ENCODE measurements around the gene SHMT2.

SHMT2 gene

GRCh38 chr12:57229634-57230380 is at the start of gene SHMT2:
TSS of gene SHMT2 (plus strand) at chr12:57229711. CDS start at chr12:57229779, 68 bp downstream.
- DNase-seq, result peak; percentile 82

GRCh38 chr12:57180321-57180989 is 49.1 kb upstream of the SHMT2 start:
- DNase-seq, result no peak

GRCh38 chr12:57181072-57181471 is 48.4 kb upstream of the SHMT2 start:
- no peak for DNase-seq

- no peak for DNase-seq
These were observed 47.9 kb upstream of the SHMT2 start for GRCh38 chr12:57181561-57182155.

- DNase-seq, result peak; percentile 70
These were observed 46.5 kb upstream of the SHMT2 start for GRCh38 chr12:57182918-57183575.

- DNase-seq, result no peak
These were observed 45.4 kb upstream of the SHMT2 start for GRCh38 chr12:57183939-57184725.

GRCh38 chr12:57185403-57185802 is 44.1 kb upstream of the SHMT2 start:
- DNase-seq, result no peak

- no peak for DNase-seq
These were observed 43.5 kb upstream of the SHMT2 start for GRCh38 chr12:57185906-57186508.

- DNase-seq, result no peak
These were observed 42.1 kb upstream of the SHMT2 start for GRCh38 chr12:57187222-57188089.

GRCh38 chr12:57188090-57188425 is 41.5 kb upstream of the SHMT2 start:
- DNase-seq, result no peak

GRCh38 chr12:57190037-57190436 is 39.5 kb upstream of the SHMT2 start:
- DNase-seq, result no peak

GRCh38 chr12:57190821-57191220 is 38.7 kb upstream of the SHMT2 start:
- no peak for DNase-seq

GRCh38 chr12:57191410-57191809 is 38.1 kb upstream of the SHMT2 start:
- DNase-seq, result no peak

GRCh38 chr12:57192920-57193319 is 36.6 kb upstream of the SHMT2 start:
- no peak for DNase-seq

GRCh38 chr12:57193706-57194245 is 35.7 kb upstream of the SHMT2 start:
- DNase-seq, result no peak

- no peak for DNase-seq
These were observed 35.3 kb upstream of the SHMT2 start for GRCh38 chr12:57194253-57194652.

GRCh38 chr12:57195186-57195585 is 34.3 kb upstream of the SHMT2 start:
- DNase-seq, result no peak

GRCh38 chr12:57195611-57196371 is 33.7 kb upstream of the SHMT2 start:
- no peak for DNase-seq

GRCh38 chr12:57196439-57196838 is 33.1 kb upstream of the SHMT2 start:
- DNase-seq, result no peak

GRCh38 chr12:57196956-57197355 is 32.6 kb upstream of the SHMT2 start:
- no peak for DNase-seq

Measured in activated effector memory CD4-positive, alpha-beta T cell treated with Interleukin-2 at 50 U/mL for 16 hours (primary cell).